Epithelial cell of esophagus (primary cell): ENCODE measurements around the gene GTF3C4.
A peak's percentile ranks its signal among the peaks of the same experiment; 100 is the strongest.

Experiments
- DNase-seq: peaks from one replicate; pipeline ENCODE4 v3.0.0; 2010; ENCODE audit warnings: low read depth
- H3K4me3 ChIP-seq: 2 replicates; pipeline ENCODE4 v1.5.1; 2011; ENCODE audit warnings: mild to moderate bottlenecking, low read length, control low read depth
- TF ChIP-seq, protein P1 (sequence below): IDR thresholded peaks from 2 replicates; pipeline ENCODE4 v1.5.1; 2011; ENCODE audit warnings: low read depth, mild to moderate bottlenecking, low read length, control low read depth, inconsistent platforms; ENCODE audit not compliant: insufficient read depth; ENCODE audit errors: missing control alignments

Gene GTF3C4

DNA sequence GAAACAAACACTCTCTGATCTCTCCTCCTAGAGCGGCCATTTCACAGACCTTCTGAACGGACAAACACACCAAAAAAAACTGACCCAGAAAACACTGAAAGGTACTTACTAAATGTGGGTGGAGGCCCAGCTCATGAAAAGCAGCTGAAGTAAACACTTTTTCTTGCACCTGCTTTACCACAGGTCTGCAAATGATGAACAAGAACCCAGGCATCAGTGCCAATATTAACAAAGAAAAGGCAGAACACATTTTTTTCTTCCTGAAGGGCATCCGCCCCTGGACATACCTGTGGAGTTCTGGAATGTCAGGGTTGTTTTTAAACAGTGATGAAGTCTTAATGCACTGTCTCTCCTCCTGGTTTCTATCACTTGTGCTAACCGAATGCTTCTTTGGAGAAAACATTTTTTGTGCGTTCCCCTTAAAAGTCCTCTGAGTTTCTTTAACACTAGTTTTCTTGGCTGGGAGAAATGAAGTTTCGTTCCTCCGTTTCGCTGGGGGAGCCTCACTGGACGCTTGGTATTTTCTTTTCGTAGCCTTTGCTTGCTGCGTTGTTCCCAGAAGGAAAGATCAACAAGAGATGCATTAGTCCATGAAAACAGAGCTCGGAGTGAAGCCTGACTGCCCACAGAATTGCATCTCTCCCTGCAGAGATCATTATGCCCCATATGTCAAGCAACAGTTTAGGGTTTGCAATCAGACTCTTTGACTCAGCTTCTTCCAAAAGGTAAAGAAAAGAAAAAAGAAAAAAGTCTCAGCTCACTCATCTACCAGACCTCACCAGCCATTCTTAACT lies 7.9 kb upstream of the GTF3C4 start:
- TF ChIP-seq, protein P1, sequence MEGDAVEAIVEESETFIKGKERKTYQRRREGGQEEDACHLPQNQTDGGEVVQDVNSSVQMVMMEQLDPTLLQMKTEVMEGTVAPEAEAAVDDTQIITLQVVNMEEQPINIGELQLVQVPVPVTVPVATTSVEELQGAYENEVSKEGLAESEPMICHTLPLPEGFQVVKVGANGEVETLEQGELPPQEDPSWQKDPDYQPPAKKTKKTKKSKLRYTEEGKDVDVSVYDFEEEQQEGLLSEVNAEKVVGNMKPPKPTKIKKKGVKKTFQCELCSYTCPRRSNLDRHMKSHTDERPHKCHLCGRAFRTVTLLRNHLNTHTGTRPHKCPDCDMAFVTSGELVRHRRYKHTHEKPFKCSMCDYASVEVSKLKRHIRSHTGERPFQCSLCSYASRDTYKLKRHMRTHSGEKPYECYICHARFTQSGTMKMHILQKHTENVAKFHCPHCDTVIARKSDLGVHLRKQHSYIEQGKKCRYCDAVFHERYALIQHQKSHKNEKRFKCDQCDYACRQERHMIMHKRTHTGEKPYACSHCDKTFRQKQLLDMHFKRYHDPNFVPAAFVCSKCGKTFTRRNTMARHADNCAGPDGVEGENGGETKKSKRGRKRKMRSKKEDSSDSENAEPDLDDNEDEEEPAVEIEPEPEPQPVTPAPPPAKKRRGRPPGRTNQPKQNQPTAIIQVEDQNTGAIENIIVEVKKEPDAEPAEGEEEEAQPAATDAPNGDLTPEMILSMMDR = no peak
- H3K4me3 ChIP-seq = no peak overlapping the region
- DNase-seq = no peak

DNA sequence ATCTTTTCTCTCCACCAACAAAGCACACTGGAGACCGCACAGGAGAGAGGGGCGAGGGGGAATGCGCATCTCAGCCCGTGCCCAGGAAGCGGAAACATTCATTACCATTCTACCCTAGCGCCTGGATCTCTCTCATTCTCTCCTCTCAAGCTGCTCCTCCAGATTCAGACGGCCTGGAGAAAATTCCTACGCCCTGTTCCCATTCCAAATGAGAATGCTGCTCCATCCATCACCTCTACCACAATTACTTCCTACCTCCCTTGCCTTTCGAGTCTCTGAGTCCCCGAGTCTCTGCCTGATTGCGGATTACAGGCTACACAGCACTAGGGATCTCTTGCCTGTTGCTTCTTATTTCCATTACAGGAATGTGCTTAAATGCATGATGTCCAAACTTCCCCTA lies 7.1 kb upstream of the GTF3C4 start:
- no peak for DNase-seq
- no peak overlapping the region for H3K4me3 ChIP-seq
- TF ChIP-seq, protein P1 = no peak

DNA sequence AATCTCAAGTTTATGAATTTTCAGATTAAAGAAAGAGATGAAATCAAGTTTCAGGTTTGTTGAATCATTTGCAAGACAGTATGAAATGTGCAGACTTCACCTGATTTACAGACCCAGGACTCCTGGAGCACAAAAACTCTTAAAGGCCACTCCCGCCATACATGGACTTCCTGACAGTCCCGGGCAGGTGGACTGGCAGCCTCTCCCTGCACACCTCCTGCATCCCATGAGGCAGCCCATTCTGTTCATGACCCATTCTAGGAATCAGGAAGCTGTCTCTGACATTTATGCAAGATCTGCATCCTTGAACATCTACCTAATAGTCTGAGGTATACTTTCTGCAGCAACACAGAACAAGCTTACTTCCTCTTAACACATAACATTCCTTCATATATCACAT lies 6.4 kb upstream of the GTF3C4 start:
- no peak overlapping the region for H3K4me3 ChIP-seq
- DNase-seq = no peak
- TF ChIP-seq, protein P1 = no peak

DNA sequence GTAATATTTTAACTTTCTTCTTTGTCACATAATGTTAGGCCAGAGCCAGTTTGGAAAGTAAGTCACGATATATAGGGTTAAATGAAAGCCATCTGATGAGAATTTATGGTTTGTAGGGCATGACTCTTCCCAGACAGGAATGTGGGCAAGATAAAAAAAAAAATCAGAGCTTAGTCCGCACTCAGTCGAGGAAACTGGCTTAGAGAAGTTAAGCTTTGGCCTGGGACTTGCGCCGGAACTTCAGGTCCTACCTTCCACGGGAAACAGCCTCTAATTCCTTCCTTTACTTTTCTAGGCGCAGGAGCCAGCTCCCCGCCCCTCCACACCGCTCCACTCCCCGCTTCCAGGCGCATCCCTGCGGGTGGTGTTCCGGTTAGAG lies 956 bp upstream of the GTF3C4 start:
- DNase-seq = peak; percentile 82
- TF ChIP-seq, protein P1 = no peak
- H3K4me3 ChIP-seq = peak overlapping the region; percentile 92

DNA sequence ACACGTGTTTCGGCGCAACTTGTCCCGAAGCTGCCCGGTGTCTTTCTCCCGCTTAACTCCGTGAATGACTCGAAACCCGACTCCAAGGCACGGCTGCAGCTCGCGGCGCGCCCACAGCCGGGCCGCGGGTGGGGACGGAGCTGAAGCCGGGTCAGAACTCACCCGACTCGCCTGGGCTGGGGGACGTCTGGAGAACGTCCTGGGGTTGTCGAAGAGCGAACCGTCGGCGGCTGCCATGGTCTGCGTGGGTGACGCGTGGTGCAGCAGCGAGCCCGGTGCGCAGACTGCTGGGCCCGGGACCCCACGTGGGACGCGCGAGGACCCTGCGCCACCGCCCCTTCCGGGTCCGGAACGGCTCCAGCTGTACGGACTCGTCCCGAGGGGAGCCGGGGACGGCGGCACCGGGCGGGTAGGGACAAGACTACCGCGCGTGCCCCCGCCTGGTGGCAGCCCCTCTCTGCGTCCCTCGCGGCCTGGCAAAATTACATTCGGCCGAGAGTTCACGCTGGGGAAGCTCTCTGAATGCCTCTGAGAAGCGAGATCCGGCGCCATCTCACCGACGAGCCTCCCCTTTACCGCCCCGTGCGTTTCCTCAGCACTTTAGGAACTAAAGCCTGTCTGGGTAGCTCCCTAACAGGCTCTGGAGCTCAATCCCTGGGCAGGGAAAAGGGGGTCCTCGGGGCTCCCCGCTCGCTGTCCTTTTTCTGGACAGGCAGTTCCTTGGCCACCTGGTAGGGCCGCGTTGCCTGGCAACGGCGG lies 387 bp upstream of the GTF3C4 start, which contains the start of gene DDX31:
DDX31 (minus strand) TSS at position 286 of the 759 bp plus-strand sequence; CDS start at position 237, 49 bp downstream.
- H3K4me3 ChIP-seq = peak within 1 kb of the TSS; percentile 92

DNA sequence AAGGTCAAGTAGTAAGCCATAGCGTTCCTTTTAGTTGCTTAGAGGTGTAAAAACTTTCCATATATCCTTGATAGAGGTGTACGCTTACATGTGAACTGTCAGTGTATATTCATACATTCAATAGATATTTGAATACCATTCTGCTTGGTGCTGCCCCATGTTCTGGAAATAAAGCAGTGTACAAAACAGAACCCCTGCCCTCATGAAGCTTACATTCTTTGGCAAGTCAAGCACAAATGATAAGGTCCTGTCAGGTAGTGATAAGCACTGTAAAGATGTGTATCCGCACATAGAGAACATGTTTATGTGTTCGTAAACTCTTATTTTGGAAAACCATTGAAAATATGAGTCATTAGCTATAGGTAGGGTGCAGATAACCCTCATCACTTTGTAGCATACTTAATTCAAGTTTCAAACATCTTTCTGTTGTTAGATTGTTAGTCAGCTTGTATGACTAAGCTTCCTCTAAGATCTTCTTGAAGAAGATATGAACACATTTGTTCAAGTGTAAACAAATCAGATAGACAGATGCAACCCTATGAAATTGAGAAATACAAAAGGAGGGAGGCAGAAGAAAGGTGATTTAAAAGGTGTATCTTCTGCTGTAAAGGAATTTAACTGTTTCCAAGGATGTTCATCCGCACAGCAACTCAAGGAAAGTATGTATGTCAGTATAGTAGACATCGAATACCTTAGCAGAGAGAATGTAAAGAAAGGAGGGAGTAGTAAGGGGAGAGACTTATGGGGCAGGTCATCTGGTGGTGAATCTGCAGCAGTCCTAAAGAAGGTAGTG lies 1.6 kb downstream of the GTF3C4 start:
- TF ChIP-seq, protein P1 = no peak
- DNase-seq = peak; percentile 72
- H3K4me3 ChIP-seq = peak overlapping the region; percentile 92

More for the DNA sequence above, 387 bp upstream of the GTF3C4 start, which contains the start of gene DDX31:
- TF ChIP-seq, protein P1 = no peak
- DNase-seq = peak; percentile 78
